HT-29 (cell line): ENCODE measurements around the gene RXRA. TPM values are rescaled to one million over a fixed set of nuclear protein-coding genes. Genes with fewer than 3 reads are reported as not detected.

ENCODE experiments used
- DNase-seq: peaks from one replicate; pipeline ENCODE4 v3.0.0-alpha.2; 2015; ENCODE audit warnings: low spot score
- total RNA-seq: library from RNA; depleted of rRNA; stranded (reverse); fragments of >200 nt; shearing (Covaris generic); gene quantifications from 2 replicates; pipeline ENCODE4 v1.2.3, GENCODE V29; 2014

The RXRA gene
- total RNA-seq, 1 experiment from 2014 or later = 74.4 TPM

- DNase-seq = no peak
Measured at GRCh38 chr9:134322781-134323241, 3.4 kb upstream of the RXRA start.

GRCh38 chr9:134323741-134324358, 2.4 kb upstream of the RXRA start:
- DNase-seq = peak; percentile 83

GRCh38 chr9:134324359-134325095, 1.7 kb upstream of the RXRA start:
- DNase-seq = no peak

- DNase-seq = peak; percentile 49
Measured at GRCh38 chr9:134325096-134325812, 1.0 kb upstream of the RXRA start.

GRCh38 chr9:134326724-134327601, 708 bp downstream of the RXRA start:
- DNase-seq = peak; percentile 45

GRCh38 chr9:134327671-134328231, 1.5 kb downstream of the RXRA start:
- peak; percentile 39 for DNase-seq

GRCh38 chr9:134328341-134328840, 2.1 kb downstream of the RXRA start:
- DNase-seq = peak; percentile 53

- DNase-seq = peak; percentile 59
Measured at GRCh38 chr9:134328841-134329575, 2.8 kb downstream of the RXRA start.

GRCh38 chr9:134329576-134329855, 3.3 kb downstream of the RXRA start:
- DNase-seq = no peak

GRCh38 chr9:134329886-134330285, 3.6 kb downstream of the RXRA start:
- no peak for DNase-seq

GRCh38 chr9:134330590-134330989, 4.3 kb downstream of the RXRA start:
- DNase-seq = no peak

- DNase-seq = no peak
Measured at GRCh38 chr9:134331186-134332025, 5.2 kb downstream of the RXRA start.

GRCh38 chr9:134332266-134332665, 6.0 kb downstream of the RXRA start:
- DNase-seq = no peak

GRCh38 chr9:134332841-134333233, 6.6 kb downstream of the RXRA start:
- DNase-seq = no peak

- DNase-seq = peak; percentile 75
Measured at GRCh38 chr9:134333234-134333873, 7.1 kb downstream of the RXRA start.

GRCh38 chr9:134333874-134334581, 7.8 kb downstream of the RXRA start:
- no peak for DNase-seq

GRCh38 chr9:134335061-134335460, 8.8 kb downstream of the RXRA start:
- no peak for DNase-seq

GRCh38 chr9:134335486-134336220, 9.4 kb downstream of the RXRA start:
- no peak for DNase-seq
